ENCODE measurements around the gene NUP43. TPM values are rescaled to one million over a fixed set of nuclear protein-coding genes. Genes with fewer than 3 reads are reported as not detected.
A peak's percentile ranks its signal among the peaks of the same experiment; 100 is the strongest.

The NUP43 gene
- total and polyA plus RNA-seq, 2 of the 13 experiments (the other 11 are each of a cell fraction or from before 2014, with no cell fraction given) = 38.9 to 85.1 TPM

DNA sequence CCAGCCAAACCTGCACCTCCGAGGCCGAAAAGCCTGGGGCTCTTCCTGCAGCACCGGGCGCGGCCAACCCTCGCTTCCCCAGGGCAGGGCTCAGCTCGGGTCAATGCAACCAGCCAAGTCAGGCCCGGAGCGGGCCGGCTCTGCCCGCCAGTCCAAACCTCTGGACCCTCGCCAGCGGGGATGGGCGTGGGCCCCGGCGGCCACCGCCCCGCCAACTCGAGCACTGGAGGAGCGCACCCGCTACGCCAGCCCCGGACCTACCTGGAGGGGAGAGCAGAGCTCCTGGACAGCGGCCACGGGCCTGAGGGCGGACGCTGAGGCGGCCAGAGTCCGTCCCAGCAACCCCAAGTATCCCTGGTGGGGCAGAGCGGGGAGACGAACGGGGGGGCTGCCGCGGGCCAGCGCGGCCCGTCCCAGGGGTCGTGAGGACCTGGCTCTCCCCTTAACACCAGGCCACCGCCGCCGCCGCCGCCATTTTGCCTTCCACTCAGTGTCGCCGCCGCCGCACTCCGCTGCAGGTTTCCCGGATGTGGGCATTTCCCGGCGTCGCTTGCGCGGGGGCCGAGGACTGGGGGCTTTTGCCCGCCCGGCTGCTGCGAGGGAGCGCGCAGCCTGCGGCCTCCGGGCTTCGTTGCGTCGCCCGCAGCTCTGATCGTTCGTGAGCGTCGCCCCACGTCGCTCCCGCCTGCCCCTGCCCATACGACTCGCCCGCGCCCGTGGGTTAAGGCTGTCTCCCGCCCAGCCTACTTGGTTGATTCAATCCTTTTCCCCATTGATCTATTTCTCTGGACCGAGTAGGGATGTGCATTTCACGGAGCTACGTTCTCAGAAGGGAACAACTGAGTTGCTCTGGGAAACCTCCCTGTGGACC is 28.5 kb downstream of the NUP43 start, which contains the start of gene LATS1 (continued):
- TF ChIP-seq, protein P1, sequence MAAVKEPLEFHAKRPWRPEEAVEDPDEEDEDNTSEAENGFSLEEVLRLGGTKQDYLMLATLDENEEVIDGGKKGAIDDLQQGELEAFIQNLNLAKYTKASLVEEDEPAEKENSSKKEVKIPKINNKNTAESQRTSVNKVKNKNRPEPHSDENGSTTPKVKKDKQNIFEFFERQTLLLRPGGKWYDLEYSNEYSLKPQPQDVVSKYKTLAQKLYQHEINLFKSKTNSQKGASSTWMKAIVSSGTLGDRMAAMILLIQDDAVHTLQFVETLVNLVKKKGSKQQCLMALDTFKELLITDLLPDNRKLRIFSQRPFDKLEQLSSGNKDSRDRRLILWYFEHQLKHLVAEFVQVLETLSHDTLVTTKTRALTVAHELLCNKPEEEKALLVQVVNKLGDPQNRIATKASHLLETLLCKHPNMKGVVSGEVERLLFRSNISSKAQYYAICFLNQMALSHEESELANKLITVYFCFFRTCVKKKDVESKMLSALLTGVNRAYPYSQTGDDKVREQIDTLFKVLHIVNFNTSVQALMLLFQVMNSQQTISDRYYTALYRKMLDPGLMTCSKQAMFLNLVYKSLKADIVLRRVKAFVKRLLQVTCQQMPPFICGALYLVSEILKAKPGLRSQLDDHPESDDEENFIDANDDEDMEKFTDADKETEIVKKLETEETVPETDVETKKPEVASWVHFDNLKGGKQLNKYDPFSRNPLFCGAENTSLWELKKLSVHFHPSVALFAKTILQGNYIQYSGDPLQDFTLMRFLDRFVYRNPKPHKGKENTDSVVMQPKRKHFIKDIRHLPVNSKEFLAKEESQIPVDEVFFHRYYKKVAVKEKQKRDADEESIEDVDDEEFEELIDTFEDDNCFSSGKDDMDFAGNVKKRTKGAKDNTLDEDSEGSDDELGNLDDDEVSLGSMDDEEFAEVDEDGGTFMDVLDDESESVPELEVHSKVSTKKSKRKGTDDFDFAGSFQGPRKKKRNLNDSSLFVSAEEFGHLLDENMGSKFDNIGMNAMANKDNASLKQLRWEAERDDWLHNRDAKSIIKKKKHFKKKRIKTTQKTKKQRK (IDR thresholded peaks at IDR 0.05; ENCODE audit: low read length) = no peak
- TF ChIP-seq IRF2 (CRISPR knock-in tag; IDR thresholded peaks at IDR 0.05) (peak; percentile 80), NRL (CRISPR knock-in tag; IDR thresholded peaks at IDR 0.05; ENCODE audit: borderline replicate concordance) (peak; percentile 97), ZFYVE20 (CRISPR knock-in tag; IDR thresholded peaks at IDR 0.05; ENCODE audit: borderline replicate concordance, low read depth) (peak; percentile 32; the same call in 1 of the 2 replicates), HDAC2 (CRISPR knock-in tag; IDR thresholded peaks at IDR 0.05) (peak; percentile 69), ZIK1 (CRISPR knock-in tag; IDR thresholded peaks at IDR 0.05; ENCODE audit: borderline replicate concordance, low read depth) (peak; percentile 96), ZNF10 (CRISPR knock-in tag; IDR thresholded peaks at IDR 0.05; ENCODE audit: borderline replicate concordance, low read depth) (0 out of 2 replicates have a peak, but pooled peaks have one; percentile 42), EEA1 (CRISPR knock-in tag; IDR thresholded peaks at IDR 0.05; ENCODE audit: borderline replicate concordance) (peak; percentile 94), NFIC (IDR thresholded peaks at IDR 0.05; ENCODE audit: low read length) (no peak; the same call in 1 of the 2 replicates), ZNF230 (CRISPR knock-in tag; IDR thresholded peaks at IDR 0.05) (peak; percentile 98), ZNF235 (CRISPR knock-in tag; IDR thresholded peaks at IDR 0.05; ENCODE audit: borderline replicate concordance) (no peak; the same call in 1 of the 2 replicates)
- TF ChIP-seq, protein P2, sequence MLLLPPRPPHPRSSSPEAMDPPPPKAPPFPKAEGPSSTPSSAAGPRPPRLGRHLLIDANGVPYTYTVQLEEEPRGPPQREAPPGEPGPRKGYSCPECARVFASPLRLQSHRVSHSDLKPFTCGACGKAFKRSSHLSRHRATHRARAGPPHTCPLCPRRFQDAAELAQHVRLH (CRISPR knock-in tag; IDR thresholded peaks at IDR 0.05; ENCODE audit: borderline replicate concordance, low read depth) = peak; percentile 77; the same call in 1 of the 2 replicates
- TF ChIP-seq, protein P3, sequence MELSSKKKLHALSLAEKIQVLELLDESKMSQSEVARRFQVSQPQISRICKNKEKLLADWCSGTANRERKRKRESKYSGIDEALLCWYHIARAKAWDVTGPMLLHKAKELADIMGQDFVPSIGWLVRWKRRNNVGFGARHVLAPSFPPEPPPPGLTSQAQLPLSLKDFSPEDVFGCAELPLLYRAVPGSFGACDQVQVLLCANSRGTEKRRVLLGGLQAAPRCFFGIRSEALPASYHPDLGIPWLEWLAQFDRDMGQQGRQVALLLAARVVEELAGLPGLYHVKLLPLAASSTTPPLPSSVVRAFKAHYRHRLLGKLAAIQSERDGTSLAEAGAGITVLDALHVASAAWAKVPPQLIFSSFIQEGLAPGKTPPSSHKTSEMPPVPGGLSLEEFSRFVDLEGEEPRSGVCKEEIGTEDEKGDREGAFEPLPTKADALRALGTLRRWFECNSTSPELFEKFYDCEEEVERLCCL (CRISPR knock-in tag; IDR thresholded peaks at IDR 0.05; ENCODE audit: borderline replicate concordance) = peak; percentile 98; the same call in 1 of the 2 replicates
- TF ChIP-seq, protein P4, sequence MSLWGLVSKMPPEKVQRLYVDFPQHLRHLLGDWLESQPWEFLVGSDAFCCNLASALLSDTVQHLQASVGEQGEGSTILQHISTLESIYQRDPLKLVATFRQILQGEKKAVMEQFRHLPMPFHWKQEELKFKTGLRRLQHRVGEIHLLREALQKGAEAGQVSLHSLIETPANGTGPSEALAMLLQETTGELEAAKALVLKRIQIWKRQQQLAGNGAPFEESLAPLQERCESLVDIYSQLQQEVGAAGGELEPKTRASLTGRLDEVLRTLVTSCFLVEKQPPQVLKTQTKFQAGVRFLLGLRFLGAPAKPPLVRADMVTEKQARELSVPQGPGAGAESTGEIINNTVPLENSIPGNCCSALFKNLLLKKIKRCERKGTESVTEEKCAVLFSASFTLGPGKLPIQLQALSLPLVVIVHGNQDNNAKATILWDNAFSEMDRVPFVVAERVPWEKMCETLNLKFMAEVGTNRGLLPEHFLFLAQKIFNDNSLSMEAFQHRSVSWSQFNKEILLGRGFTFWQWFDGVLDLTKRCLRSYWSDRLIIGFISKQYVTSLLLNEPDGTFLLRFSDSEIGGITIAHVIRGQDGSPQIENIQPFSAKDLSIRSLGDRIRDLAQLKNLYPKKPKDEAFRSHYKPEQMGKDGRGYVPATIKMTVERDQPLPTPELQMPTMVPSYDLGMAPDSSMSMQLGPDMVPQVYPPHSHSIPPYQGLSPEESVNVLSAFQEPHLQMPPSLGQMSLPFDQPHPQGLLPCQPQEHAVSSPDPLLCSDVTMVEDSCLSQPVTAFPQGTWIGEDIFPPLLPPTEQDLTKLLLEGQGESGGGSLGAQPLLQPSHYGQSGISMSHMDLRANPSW (CRISPR knock-in tag; IDR thresholded peaks at IDR 0.05; ENCODE audit: borderline replicate concordance) = peak; percentile 52; the same call in 1 of the 2 replicates

Measured in HepG2 (cell line).